Coronary artery (tissue), 2 donors: ENCODE measurements around the gene DNAJC27.

Experiments used
- DNase-seq: peaks from one replicate; pipeline ENCODE4 v3.0.0-alpha.2; 2017; ENCODE audit warnings: low spot score
- H3K27ac ChIP-seq, 2 donors: fragments of 200-600 bp; sonication (generic); one replicate each; pipeline ENCODE4 v1.5.1; 2016 to 2019
- H3K4me3 ChIP-seq: fragments of 200-600 bp; sonication (generic); 2 replicates; pipeline ENCODE4 v1.5.1; 2016; ENCODE audit warnings: mild to moderate bottlenecking, moderate library complexity
- TF ChIP-seq, protein P1 (sequence below): fragments of 200-600 bp; sonication (generic); IDR thresholded peaks from one replicate; pipeline ENCODE4 v1.5.1; 2019; ENCODE audit warnings: antibody characterized with exemption

Gene DNAJC27

DNA sequence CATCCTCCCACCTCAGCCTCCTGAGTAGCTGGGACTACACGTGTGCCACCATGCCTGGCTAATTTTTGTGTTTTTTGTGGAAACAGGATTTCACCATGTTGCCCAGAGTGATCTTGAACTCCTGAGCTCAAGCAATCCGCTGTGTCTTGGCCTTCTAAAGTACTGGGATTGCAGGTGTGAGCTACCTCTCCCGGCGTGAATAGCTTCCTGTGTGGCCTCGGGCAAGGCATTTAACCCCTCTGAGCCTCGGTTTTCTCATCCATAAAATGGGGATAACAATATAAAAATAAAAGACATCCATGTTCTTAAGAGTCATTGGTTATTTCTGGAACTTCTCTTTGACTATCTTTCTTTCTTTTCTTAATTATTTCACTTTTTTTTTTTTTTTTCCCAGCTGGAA is 32.4 kb downstream of the DNAJC27 start:
- H3K27ac ChIP-seq: no peak overlapping the region
- TF ChIP-seq, protein P1, sequence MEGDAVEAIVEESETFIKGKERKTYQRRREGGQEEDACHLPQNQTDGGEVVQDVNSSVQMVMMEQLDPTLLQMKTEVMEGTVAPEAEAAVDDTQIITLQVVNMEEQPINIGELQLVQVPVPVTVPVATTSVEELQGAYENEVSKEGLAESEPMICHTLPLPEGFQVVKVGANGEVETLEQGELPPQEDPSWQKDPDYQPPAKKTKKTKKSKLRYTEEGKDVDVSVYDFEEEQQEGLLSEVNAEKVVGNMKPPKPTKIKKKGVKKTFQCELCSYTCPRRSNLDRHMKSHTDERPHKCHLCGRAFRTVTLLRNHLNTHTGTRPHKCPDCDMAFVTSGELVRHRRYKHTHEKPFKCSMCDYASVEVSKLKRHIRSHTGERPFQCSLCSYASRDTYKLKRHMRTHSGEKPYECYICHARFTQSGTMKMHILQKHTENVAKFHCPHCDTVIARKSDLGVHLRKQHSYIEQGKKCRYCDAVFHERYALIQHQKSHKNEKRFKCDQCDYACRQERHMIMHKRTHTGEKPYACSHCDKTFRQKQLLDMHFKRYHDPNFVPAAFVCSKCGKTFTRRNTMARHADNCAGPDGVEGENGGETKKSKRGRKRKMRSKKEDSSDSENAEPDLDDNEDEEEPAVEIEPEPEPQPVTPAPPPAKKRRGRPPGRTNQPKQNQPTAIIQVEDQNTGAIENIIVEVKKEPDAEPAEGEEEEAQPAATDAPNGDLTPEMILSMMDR: no peak
- no peak for DNase-seq
- H3K4me3 ChIP-seq: no peak overlapping the region

DNA sequence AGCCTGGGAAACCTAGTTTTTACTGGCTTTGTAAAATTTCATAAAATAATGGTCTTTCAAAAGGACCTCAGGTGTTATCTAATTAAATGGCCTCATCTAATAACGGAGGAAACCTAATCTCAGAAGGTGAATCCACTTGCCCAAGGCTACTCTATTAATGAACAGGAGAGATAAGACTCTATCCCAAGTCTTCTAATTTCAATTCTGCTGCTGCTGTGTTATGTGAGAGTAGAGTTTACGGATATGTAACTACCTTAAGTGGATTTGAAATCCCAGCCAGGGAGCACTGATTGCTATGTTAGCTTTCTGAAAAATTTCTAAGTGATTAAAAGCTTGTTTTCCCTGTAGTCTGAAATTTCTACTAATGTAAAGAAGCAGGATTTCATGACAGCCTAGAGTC is 34.5 kb downstream of the DNAJC27 start:
- Histone ChIP-seq H3K4me3 (no peak overlapping the region), H3K27ac (no peak overlapping the region)
- TF ChIP-seq, protein P1: no peak
- no peak for DNase-seq

DNA sequence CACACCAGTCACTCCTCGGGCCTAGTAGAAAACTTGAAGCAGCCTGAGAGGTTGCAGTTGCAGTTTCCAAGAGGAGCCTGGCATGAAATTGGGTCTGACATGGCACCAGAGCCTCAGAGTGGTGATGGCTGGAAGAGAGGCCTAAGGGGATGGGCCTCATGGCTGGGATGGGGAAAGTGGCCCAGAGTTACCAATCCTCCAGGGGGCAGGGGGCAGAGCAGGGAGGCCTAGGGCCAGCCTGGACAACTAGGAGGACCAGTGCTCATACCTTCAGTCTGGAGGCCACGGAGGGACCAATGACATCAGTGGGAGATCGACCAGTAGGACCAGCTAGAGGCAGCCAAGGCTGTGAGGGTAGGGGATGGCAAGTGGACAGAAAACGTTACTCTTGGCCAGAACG is 36.6 kb downstream of the DNAJC27 start:
- no peak overlapping the region for H3K27ac ChIP-seq
- DNase-seq: no peak
- no peak overlapping the region for H3K4me3 ChIP-seq
- TF ChIP-seq, protein P1: no peak

DNA sequence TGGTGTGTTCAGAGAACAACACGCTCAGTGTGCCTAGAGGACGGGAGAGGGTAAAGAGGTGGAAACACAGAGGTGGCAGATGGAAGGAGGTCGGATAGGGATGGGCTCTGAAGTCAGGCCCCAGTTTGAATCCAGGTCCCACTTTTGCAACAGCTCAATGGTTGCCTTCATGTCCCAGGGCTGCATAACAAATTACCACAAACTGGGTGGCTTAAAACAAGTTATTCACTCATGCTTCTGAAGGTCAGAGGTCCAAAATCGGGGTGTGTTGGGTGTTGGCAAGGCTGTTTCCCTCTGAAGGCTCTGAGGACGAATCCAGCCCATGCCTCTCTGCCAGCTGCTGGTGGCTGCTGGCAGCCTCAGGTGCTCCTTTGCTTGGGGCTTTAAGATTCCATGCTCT is 39.0 kb downstream of the DNAJC27 start:
- H3K27ac ChIP-seq: no peak overlapping the region

DNA sequence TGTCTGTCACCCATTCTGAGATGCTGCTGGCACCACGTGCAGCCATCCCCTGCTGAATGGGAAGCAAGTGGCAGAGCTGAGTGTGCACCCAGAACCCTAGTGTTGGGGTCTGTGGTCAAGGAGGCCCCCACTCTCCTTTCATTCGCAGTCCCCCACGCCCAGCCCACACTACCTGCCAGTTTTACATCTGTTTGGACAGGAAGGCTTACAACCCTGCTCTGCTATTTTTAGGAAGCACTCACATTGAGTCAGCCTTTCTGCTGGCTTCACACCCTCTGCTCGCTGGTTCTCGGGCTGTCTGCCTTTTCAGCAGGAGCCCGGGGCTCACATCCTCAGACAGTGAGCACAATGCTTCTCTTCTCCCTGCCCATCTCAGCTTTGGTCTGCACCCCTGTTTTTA is 41.0 kb downstream of the DNAJC27 start:
- DNase-seq: no peak
- TF ChIP-seq, protein P1: no peak

More for the DNA sequence above, 39.0 kb downstream of the DNAJC27 start:
- TF ChIP-seq, protein P1: no peak
- DNase-seq: no peak
- no peak overlapping the region for H3K4me3 ChIP-seq

DNA sequence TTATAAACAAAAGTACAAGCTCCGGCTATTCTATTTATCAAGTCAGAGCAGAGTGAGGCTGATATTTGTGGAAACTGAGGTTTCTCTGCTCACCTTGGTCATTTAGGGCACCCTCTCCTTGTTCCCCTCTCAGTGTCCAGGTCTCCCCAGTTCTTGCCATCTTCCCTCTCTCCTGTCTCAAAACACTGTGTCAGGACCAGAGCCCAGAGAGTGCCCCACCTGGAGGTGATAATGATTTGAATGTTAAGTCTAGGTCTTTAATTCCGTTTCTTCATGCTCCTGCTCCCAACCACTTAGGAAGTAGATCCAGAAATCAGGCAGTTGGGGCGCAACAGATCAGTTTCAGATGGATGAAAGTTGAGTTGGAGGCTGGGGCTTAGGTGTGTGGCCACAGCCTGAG is 42.5 kb downstream of the DNAJC27 start:
- no peak for DNase-seq
- Histone ChIP-seq H3K4me3 (no peak overlapping the region), H3K27ac (no peak overlapping the region)
- TF ChIP-seq, protein P1: no peak

More for the DNA sequence above, 41.0 kb downstream of the DNAJC27 start:
- no peak overlapping the region for H3K27ac ChIP-seq
- no peak overlapping the region for H3K4me3 ChIP-seq

DNA sequence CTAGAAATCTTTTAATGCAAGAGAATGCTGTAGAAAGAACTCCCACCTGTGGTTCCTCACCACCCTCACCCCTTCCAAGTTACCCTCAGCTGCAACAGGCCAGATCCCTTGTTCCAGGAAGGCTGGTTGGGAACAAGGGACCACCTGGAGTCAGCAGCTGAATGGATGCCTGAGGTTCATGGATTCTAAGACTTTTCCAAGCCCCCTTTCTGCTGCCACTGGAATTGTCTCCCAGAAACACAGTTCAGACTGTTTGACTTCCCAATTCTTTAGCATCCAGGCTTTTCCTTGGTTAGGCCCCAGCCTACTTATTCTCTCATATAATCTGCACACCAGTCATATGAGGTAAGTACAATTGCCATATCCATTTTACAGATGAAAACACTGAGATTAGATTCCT is 43.7 kb downstream of the DNAJC27 start:
- Histone ChIP-seq H3K27ac (no peak overlapping the region), H3K4me3 (no peak overlapping the region)
- no peak for DNase-seq
- TF ChIP-seq, protein P1: no peak
